HG02642 (cell line): ENCODE measurements around the gene AIFM3.
"Not testable (repeated sequence)": the region's sequence is repeated elsewhere in the genome, so short reads cannot be mapped to it uniquely, and the experiment has no call there.

Experiments
- ATAC-seq: cut with Tn5 transposase; IDR thresholded peaks from one replicate; pipeline ENCODE4 v1.9.1; 2021; ENCODE audit warnings: mild to moderate bottlenecking; ENCODE audit not compliant: unreplicated experiment, poor library complexity

The AIFM3 gene, protein sequence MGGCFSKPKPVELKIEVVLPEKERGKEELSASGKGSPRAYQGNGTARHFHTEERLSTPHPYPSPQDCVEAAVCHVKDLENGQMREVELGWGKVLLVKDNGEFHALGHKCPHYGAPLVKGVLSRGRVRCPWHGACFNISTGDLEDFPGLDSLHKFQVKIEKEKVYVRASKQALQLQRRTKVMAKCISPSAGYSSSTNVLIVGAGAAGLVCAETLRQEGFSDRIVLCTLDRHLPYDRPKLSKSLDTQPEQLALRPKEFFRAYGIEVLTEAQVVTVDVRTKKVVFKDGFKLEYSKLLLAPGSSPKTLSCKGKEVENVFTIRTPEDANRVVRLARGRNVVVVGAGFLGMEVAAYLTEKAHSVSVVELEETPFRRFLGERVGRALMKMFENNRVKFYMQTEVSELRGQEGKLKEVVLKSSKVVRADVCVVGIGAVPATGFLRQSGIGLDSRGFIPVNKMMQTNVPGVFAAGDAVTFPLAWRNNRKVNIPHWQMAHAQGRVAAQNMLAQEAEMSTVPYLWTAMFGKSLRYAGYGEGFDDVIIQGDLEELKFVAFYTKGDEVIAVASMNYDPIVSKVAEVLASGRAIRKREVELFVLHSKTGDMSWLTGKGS

DNA sequence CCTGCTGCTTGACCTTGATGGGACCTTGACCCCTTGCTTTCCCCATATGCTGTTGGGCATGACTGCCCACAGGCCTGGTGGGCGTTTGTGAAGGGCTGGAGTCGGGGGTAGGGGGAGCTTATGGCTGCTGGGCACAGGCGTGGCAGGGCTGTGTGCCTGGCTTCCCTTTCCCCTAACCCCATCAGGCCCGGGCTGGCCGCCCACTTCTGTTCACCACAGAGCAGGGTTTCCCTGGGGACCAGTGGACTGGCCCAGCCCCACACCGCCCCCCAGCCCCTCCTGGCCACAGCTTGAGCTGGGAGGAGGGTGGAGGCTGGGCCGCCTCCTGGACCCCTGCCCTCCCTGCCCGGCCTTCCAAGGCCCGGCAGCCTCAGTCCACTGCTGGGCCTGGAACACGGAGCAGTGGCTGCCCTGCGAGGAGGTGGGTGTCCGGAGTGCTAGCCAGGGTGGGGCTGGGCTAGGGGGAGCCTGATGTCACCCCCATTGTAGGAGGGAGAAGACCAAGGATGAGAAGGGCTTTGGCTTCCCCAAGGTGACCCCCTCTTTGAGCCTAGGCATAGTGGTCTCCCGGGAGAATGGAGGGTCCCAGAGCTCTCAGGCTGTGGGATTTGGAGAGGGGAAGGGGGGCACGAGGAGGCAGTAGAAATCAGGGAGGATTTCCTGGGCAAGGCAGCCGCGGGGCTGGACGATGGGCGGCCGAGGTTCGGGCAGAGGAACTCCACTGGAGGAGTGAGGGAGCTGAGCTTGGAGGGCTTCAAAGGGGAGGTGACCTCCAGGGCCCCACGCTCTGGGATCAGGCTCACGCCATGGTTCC is at the start of gene AIFM3:
TSS of gene AIFM3 (plus strand) at position 373 of the 814 bp plus-strand sequence. CDS start 690 bp downstream, outside the sequence.
- ATAC-seq, result no peak

DNA sequence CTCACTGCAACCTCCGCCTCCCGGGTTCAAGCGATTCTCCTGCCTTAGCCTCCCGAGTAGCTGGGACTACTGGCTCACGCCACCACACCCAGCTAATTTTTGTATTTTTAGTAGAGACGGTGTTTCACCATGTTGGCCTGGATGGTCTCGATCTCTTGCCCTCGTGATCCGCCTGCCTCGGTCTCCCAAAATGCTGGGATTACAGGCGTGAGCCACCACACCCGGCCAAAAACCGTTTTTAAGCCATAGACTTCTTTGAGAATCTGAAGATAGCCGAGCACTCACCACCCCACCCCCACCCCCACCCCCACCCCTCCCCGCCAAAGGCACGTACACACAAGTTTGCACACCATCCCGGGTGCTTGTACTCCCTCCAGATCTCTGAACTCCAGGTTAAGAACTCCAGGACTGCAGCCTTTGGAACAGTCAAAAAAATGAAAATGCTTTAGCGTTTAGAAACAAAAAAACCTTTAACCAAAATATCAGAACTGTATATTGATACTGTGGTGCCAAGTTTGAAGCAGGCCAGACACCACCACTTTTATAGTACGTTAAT is 48.3 kb upstream of the AIFM3 start:
- no peak for ATAC-seq

DNA sequence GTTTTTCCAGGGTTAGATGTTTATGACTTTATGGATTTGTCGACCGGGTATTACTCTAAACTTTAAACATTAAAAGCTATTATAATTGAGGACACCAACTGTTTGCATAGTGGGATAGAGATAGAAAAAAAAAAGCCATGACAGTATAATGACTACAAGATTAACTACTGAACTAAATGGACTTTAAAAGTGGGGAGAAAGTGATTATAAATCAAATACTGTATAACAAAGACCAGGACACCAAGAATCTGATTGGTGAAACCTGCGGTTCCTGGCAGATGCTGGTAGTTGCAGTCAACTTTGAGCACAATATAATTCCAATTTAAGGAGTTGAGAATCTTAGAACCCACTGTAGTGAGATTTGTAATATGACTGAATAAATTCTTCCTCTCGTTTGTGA is 47.3 kb upstream of the AIFM3 start:
- no peak for ATAC-seq

DNA sequence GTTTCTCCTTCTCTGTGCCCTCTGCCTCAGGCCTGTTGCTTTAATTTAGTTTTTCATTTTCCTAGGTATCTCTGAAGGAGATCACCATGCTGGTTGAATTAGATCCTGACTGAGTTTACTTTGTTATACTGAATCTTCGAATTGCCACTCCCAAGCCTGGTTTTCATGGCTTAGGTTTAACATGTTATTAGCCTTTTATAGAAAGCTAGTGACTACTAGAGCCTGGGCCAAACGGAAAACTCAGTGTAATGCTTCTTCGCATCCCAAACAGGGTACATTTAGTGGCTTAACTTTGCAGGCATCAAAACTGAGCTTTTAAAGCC is 46.2 kb upstream of the AIFM3 start:
- ATAC-seq, result no peak

DNA sequence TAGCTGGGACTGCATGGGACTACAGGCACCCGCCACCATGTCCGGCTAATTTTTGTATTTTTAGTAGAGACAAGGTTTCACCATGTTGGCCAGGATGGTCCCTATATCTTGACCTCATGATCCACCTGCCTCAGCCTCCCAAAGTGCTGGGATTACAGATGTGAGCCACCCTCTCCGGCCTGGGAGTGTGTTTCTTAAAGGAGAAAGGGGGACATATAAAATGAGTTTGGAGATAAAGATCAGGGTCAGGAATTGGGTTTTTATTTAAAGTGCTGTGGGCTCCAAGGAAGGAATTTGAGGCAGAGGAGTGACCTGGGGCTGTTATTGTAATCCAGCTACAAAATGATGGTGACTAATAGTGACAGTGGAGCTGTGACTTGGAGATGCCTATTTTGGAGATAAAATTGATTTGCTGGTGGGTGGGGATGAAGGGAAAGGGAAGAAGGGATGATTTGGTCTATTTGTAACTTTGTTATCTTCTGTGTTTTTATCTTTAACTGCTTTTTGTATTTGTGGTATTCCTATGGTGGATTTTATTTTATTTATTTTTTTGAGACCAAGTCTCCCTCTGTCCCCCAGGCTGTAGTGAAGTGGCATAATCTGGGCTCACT is 44.8 kb upstream of the AIFM3 start:
- no peak for ATAC-seq

DNA sequence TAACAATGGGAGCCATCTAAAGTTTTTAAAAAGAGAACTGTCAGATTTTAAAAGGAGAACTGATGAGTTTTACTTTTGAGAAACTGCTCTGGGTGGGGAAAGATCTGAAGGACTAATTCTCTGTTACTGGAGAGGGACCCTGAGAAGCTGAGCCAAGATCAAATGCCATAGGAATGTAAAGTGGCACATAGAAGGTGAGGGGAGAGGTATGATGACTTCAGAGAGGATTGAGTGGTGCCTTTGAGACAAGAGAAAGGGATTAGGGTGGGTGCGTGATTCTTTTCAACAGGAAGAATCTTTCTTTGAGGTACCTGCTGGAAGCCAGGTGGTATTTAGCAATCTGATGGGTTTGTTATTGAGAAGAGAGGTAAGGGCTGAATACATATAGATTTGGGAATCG is 40.8 kb upstream of the AIFM3 start:
- ATAC-seq, result no peak

DNA sequence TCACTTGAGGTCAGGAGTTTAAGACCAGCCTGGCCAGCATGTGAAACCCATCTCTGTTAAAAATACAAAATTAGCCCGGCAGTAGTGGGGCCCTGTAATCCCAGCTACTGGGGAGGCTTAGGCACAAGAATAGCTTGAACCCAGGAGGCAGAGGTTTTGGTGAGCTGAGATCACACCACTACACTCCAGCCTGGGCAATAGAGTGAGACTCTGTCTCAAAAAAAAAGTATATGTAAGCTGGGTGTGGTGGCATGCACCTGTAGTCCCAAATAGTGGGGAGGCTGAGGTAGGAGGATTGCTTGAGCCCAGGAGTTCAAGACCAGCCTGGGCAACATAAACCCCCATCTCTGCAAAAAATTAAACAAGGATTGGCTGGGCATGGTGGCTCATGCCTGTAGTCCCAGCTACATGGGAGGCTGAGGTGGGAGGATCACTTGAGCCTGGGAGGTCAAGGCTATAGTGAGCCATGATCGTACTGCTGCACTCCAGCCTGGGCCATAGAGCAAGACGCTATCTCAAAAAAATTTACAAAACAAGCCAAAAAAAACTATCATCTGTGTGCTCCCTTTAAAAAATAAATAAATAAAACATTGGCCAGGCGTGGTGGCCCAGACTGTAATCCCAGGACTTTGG is 39.0 kb upstream of the AIFM3 start:
- no peak for ATAC-seq

DNA sequence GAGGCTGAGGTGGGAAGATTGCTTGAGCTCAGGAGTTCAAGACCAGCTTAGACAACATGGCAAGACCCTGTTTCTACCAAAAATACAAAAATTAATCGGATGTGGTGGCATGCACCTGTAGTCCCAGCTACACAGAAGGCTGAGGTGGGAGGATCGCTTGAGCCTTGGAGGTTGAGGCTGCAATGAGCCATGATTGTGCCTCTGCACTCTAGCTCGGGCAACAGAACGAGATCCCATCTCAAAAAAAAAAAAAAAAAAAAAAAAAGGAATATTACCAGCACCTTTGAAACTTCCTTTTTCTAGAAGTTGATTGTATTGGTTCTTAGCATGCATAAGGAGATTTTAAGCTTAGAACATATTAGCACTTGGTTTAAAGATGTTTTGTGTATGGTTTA is 38.5 kb upstream of the AIFM3 start:
- ATAC-seq, result no peak

DNA sequence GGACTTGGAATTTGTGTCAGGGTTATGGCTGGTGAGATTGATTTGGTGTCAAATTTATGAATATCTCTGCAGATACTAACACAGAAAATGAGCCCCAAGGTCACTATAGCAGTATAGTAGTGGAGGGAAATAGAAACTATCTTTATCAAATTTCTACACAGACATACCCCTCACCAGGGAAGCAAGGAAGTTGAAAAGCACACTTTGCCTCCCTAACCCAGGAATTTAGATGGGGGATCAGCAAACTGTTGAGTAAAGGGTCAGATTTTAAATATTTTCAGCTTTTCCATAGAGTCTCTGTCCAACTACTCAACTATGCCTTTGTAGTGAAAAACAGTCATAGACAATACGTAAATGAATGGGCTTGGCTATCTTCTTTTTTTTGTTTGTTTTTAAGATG is 37.1 kb upstream of the AIFM3 start:
- no peak for ATAC-seq

DNA sequence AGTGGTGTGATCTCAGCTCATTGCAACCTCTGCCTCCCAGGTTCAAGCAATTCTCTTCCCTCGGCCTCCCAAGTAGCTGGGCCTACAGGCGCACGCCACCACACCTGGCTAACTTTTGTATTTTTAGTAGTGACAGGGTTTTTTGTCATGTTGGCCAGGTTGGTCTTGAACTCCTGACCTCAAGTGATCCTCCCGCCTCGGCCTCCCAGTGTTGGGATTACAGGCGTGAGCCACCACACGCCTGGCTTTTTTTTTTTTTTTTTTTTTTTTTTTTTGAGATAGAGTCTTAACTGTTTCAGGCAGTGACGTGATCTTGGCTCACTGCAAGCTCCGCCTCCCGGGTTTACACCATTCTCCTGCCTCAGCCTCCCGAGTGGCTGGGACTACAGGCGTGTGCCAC is 36.6 kb upstream of the AIFM3 start:
- ATAC-seq, result not testable (repeated sequence)

DNA sequence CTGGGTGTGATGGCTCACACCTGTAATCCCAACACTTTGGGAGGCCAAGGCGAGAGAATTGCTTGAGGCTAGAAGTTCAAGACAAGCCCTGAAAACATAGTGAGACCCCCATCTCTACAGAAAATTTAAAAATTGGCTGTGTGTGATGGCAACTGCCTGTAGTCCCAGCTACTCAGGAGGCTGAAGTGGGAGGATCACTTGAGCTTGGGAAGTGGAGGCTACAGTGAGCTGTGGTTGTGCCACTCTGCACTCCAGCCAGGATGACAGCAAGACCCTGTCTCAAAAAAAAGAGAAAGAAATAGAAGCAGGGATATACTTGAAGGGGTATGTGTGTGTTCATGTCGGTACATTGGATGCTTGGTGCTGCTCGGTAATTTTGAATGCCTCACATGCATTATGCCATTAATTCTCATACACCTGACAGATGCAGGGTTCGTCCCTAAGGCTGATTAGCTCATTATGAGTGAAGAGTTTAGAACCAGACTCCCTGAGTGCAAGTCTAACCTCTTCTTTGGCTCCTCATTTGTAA is 35.9 kb upstream of the AIFM3 start:
- ATAC-seq, result no peak

DNA sequence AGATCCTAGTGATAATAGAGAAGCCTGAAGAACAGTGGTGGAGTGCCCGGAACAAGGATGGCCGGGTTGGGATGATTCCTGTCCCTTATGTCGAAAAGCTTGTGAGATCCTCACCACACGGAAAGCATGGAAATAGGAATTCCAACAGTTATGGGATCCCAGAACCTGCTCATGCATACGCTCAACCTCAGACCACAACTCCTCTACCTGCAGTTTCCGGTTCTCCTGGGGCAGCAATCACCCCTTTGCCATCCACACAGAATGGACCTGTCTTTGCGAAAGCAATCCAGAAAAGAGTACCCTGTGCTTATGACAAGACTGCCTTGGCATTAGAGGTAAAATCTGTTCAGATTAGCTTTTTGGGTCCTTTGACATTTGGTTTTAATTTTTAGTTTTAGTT is 33.1 kb upstream of the AIFM3 start:
- no peak for ATAC-seq

DNA sequence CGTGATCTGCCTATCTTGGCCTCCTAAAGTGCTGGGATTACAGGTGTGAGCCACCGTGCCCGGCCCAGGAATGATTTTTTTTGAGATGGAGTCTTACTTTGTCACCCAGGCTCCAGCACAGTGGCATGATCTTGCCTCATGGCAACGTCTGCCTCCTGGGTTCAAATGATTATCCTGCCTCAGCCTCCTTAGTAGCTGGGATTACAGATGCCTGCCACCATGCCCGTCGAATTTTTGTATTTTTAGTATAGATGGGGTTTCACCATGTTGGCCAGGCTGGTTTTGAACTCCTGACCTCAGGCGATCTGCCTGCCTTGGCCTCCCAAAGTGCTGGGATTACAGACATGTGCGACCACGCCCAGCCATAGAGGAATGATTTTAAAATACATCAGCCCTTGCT is 32.0 kb upstream of the AIFM3 start:
- ATAC-seq, result not testable (repeated sequence)

DNA sequence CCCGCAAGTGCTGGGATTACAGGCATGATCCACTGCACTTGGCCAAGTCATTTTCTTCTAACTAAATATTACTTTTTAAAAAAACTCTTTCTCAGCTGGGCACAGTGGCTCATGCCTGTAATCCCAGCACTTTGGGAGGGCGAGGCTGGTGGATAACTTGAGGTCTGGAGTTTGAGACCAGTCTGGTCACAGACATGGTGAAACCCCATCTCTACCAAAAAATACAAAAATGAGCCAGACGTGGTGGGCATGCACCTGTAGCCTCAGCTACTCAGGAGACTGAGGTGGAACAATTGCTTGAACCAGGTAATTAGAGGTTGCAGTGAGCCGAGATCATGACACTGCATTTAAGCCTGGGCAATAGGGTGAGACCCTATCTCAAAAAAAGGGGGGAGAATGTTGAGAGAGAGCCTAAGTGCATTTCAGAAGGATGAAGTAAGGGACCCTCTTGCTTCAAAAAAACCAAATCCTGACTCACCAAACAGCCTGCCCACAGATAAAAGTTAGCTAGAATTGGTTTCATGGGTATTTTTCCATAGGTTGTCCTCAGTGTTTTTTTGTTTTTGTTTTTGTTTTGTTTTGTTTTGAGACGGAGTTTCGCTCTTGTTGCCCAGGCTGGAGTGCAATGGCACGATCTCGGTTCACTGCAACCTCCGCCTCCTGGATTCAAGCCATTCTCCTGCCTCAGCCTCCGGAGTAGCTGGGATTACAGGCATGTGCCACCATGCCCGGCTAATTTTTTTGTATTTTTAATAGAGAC is 31.1 kb upstream of the AIFM3 start:
- not testable (repeated sequence) for ATAC-seq

DNA sequence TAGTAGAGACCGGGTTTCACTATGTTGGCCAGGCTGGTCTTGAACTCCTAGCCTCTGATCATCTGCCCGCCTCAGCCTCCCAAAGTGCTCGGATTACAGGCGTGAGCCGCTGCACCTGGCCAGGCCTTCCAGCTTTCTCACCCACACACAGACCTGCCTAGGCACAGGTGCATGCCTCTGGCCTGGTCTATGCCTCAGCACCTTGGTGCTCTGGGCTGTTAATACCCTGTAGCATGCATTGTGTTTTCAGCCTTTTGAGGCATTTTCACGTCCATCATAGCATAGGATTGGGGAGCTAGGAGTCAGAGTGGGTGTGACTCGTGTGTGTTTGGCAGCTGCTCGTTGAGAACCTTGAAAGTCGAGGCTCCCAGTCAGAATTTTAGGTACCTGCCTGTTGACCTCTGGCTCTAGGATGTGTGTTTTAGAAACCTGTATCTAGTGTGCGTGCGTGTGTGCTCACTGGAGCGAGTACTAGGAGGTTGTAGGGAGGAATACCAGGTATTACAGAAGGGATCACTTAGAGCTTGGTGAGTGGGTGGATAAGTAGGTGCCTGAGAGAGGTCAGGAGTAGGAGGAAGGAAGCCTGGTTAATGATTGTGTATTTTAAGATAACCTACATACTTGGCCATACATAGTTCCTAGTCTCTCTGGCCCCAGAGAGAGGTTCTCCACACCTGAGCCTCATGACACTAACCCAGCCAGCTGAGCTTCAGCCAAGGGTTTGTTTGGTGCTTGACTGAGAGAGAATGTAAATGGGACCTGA is 29.8 kb upstream of the AIFM3 start:
- no peak for ATAC-seq

DNA sequence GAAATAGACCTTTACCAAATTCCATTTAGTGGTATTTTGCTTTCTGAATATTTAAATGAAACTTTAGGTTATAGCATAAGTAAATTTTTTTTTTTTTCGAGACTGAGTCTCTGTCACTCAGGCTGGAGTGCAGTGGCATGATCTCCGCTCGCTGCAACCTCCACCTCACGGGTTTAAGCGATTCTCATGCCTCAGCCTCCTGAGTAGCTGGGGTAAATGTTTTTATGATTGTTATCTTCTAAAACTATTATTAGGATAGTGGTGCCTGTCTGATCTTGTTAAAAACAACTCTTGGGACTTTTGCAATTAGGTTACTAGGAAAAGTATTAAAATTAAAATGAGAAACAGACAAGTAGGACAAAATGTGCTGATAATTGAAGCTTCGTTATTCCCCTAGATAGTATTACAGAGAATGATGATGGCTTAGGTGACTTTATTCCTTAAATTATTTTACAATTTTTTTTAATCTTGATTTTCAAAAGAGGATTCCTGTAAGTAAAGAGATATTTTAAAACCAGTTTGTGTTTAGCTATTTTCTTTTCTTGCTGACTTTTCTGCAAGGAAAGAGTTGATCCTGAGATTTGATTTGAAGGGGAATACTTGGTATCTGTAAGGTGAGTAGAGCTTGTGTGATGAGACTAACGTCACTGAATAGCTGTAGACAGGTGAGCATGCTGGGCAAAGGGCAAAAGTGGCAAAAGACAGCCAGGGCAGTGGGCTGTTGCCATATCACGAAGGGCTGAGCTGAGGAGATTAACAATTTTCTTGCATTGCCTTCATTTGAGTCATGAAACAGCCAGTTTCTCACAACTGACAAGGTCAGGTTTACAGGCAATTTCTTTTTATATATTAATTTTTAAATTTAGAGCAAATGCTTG is 29.0 kb upstream of the AIFM3 start:
- ATAC-seq, result no peak

DNA sequence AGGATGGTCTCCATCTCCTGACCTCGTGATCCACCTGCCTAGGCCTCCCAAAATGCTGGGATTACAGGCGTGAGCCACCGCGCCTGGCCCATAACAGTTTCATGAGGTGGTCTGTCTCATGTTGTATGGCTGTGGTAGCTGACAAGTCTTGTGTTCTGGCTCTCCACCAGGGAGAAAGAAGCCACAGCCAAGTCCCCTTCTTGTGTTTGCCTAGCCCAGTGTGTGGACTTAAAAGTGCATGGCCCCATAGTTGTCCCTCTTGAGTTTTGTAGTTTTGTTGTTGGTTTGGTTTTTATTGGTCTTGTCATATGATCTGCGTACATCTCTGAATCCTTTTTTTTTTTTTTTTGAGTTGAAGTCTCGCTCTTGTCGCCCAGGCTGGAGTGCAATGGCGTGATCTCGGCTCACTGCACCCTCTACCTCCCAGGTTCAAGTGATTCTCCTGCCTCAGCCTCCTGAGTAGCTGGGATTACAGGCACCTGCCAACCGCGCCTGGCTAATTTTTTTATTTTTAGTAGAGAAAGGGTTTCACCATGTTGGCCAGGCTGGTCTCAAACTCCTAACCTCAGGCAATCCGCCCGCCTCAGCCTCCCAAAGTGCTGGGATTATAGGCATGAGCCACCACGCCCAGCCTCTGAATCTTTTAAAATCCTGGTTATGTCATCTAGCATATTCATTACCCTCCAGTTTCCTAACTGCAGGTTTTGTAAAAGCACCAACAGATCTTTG is 27.4 kb upstream of the AIFM3 start:
- ATAC-seq, result not testable (repeated sequence)
